ENCODE results near the gene RXRA.

Gene RXRA

DNA sequence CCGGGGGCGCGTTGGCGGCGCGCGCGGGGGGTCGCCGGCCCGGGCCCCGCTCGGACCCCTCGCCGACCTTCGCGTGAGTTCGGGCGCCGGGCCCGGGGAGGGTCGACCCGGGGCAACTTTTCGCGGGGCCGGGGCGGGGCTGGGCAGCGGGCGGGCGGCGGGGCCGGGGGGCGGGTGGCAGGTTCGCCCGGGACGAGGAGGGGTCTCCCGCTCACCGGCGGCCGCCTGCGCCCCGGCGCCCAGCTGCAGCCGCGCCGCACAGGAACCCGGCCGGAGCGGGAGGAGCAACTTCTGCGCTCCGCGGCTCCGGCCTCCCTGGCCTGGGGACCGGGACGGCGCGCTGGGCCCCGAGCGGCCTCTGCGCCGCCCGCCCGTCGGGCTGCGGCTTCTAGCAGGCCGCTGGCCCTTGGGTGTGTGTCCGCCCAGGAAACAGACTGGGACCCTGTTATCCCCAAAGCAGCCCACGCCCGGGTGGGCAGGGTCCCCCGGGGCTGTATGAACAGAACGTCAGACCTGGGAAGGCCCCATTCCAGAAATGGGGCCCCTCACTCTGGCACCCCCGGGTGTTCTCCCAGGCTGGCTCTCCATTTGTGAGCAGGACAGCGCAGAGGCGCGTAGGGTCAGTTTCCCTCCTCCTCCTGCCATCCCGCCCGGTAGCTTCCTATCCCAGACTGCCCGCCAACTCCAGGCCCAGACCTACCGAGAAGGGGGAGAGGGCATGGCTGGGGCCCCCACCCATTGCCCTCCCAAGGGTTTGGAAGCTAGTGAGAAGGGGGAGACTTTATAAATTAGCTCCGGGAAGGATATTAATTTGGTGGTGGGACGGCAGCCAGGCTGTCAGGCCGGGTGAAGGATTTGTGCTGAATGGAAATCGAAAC lies 708 bp downstream of the RXRA start:
- no peak for DNase-seq

- DNase-seq: no peak
These were observed 1.5 kb downstream of the RXRA start for GRCh38 chr9:134327671-134328231.

- DNase-seq: no peak
These were observed 2.1 kb downstream of the RXRA start for GRCh38 chr9:134328341-134328840.

DNA sequence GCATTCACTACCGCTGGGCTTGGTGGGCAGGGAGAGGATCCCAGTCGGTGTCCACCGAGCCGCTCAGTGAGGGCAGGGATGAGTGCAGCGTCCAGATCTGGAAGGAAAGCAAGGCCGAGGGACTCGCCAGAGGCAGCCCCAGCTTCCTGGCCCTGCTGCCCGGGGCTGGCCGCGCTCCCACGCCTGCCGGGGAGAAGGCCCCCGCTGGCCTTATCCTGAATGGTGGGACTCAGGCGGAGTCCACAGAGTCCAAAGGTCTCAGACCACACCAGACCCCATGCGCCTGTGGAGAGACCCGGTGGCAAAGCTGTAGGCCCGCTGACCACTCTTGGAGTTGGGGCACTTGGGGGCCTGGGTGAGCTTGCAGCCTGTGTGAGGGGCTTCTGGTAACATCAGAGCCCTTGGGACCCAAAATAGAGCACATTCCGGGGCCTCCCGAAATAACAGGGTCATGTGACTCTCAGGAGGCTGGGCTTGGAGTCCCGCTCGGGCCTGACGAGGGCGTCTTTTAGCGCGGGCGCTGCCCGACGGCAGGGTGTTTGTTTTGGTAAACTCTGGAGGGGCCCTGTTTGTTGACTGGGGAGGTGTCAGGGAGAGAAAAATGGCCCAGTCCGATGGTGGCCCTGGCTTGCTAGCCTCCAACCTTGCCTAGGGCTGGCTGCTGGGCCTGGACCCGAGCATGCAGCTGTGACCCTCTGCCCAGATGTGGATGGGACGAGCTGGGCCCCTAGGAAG lies 2.8 kb downstream of the RXRA start:
- no peak for DNase-seq

GRCh38 chr9:134329576-134329855 lies 3.3 kb downstream of the RXRA start:
- no peak for DNase-seq

- DNase-seq: no peak
These were observed 3.6 kb downstream of the RXRA start for GRCh38 chr9:134329886-134330285.

- DNase-seq: no peak
These were observed 4.3 kb downstream of the RXRA start for GRCh38 chr9:134330590-134330989.

DNA sequence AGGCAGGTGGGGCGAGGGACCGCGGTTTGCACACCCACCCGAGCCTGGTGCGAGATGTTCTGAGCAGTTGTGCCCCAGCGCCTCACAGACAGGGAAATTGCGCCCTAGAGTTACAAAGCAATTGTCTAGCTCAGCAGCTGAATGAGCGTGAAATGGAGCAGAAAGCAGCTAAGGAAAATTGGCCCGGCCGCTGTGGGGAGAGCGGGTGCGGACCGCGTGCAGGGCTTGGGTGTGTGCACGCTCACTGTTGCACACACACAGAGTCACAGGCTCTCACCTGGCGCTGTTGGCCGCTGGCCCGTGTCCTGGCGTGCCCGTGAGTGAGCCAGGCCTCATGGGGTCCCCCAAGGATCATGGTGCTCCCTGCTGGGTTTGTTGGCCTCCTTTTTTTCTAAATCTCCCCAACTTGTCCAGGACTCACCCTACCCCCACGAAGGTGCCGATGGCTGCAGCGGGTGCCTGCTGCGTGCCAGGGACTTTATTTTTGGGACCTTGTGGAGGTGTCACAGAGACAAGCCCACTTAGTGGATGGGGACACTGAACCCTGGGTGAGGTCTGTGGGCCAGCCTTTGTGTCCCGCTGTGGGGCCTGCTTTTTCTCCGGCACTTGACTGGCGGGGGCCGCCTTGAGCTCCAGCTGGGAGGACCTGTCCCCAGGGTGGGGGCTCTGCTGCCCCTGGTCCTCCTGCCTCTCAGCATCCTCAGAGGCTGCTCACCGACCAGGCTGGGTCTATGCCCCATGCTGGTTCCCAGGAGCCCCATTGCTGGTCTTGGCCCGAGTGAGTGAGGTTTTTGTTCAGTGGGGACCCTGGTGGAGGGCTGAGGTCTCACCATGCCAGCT lies 5.2 kb downstream of the RXRA start:
- no peak for DNase-seq

GRCh38 chr9:134332266-134332665 lies 6.0 kb downstream of the RXRA start:
- DNase-seq: no peak

DNA sequence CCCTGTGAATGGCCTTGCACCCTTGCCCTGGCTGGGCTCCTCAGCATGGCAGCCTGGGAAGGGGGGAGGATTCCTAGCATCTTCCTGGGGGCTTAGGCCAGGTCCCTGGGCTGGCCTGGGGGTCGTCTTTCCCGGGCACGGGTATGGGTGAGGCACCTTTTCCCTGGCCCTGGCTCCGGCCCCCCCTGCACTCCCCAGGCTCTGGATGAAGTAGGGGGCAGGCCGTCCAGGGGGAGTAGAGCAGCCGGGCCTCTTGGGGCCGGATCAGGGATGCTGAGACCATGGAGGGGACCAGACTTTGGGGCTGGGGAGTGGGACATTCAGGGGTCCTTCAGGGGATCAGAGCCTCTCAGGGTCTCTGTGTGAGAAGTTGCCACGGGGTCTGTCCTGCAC lies 6.6 kb downstream of the RXRA start:
- DNase-seq: no peak

GRCh38 chr9:134333234-134333873 lies 7.1 kb downstream of the RXRA start:
- DNase-seq: no peak

DNA sequence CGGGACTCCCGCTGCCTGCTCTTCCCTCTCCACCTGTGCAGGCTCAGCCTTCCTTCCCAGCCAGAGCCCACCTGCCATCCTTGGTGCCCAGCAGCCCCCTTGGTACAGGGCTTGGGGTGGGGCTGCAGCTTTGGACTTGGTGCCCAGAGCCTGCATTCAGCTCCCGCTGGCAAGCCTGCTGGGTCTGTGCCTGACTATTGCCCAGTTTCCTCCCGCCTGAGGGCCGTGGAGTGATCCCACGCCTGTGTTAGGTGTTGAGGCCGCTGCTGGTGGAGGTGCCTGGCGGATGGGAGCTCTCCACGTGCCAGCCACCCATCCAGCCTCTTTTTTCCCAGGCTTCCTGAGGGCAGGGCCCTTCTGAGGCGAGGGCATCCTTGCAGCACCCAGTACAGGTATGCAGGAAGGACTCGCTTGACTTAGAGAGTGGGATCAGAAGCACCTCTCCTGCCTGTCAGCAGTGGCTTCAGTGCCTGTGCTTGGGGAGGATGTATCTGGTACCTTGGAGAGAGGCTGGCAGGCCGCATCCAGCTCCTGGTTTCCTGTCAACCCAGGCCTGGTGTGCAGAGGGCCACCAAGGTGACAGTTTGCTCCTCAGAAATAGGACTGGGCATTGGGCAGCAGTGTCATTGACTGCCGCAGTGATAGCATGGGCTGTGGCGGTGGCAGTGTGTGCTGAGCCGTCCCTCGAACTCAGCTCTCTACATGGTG lies 7.8 kb downstream of the RXRA start:
- DNase-seq: no peak

- no peak for DNase-seq
These were observed 8.8 kb downstream of the RXRA start for GRCh38 chr9:134335061-134335460.

GRCh38 chr9:134335486-134336220 lies 9.4 kb downstream of the RXRA start:
- no peak for DNase-seq

DNA sequence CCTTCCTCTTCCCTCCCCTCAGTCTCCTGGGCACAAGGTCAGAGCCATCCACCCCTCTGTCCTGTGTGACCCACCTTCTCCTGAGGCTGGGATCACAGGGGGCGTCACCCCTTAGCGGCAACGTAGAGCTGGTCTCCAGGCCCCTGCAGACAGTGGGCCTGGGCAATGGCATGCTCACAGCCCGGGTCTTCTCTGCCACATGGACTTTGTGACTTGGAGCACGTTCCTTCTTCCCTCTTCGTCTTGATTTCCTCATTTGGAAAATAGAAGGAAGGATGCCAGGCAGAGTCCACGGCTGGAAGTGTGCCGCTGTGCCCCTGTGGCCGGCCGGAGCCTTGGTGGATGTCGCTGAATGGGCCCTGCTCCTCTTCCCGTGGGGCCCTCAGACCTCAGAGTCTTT lies 10.0 kb downstream of the RXRA start:
- no peak for DNase-seq

- no peak for DNase-seq
These were observed 10.7 kb downstream of the RXRA start for GRCh38 chr9:134336924-134337323.

DNA sequence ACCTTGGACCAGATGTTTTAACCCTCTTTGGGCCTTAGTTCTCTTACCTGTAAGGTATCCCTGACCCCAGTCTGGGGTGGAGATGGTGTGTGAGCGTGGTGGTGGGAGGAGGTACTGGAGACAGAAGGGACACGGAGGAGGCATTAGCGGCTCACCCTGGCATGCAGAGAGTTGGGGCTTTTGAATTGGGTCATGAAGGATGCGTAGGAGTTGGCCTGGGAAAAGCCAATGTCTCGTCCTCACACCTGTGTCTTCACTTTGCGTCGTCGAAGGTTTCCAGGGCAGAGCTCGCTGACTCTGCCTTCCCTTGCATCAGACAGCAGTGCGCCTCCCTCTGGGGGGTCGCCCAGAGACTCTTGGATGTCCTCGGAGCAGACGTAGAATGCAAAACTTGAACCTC lies 11.2 kb downstream of the RXRA start:
- no peak for DNase-seq

DNA sequence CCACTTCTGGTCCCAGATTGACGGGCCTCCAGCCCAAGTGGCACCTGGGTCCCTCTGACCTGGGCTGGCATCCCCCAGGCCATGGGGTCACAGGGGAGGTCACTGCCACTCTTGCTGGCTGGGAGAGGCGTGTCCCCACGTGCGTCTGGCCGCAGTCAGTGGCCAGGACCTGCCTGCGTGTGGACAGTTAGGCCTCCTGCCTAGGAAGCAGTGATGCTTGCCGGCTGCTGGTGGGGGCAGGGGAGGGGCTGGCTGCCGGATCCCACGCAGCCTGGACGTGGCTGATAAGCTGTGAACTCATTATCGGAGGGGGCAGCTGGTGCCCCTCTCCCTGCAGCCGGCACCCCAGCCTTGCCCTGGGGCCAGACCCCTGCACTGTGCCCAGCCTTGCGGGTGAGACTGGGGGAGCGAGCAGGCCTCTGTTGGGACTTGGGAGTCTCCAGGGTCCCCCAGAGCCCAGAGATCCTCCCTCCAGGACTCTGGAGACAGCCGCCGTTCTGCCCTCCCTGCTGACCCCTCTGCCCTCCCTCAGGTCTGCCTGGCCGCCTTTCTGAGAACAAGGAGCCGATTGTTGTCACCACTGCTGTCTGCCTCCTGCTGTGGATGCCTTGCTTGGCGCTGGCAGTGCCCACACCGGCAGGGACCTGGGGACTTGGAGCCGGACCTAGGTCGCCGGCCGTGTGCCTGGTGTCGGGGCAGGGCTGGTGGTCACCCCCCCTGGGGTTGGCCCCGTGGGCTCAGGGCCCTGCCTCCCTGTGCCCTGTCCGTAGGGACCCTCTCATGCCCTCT lies 12.3 kb downstream of the RXRA start:
- no peak for DNase-seq

DNA sequence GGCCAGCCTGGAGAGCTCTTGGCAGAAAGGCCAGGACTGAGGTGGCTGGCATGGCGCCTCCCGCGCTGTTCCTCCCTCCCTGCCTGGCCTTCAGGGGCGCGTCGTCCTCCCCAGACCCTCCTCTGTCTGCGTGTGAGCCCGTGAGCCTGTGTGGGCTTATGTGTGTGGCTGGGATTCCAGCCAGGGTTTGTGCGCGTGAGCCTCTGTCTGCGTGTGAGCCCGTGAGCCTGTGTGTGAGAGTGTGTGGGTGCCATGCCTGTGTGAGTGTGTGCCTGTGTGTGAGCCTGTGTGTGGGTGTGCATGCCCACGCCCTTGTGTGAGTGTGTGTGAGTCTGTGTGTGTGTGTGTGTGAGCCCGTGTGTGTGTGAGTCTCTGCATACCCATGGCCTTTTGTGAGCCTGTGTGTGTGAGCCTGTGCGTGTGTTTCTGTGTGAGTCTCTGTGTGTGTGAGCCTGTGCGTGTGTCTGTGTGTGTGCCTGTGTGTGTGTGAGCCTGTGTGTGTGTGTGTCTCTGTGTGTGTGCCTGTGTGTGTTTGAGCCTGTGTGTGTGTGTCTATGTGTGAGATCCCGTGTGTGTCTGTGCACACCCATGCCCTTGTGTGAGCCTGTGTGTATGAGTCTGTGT lies 13.0 kb downstream of the RXRA start:
- no peak for DNase-seq
